SK-N-SH treated with all-trans-retinoic acid at 6 μM for 48 hours (cell line): ENCODE data around the gene FGF19.

Experiments
- ATAC-seq: fragments of 200-7000 bp; cut with Tn5 transposase; 3 replicates; pipeline ENCODE4 v1.9.1; 2020; ENCODE audit warnings: mild to moderate bottlenecking, moderate library complexity
- ARNTL ChIP-seq: fragments of 450-650 bp; formaldehyde crosslinking; IDR thresholded peaks from 2 replicates; pipeline ENCODE4 v1.5.0; 2020; ENCODE audit warnings: low read depth, mild to moderate bottlenecking, moderate library complexity, borderline replicate concordance
- BACH2 ChIP-seq: fragments of 250-450 bp; sonication (Bioruptor Pico); IDR thresholded peaks from 2 replicates; pipeline ENCODE4 v1.9.0; 2021; ENCODE audit warnings: mild to moderate bottlenecking, borderline replicate concordance
- CREB5 ChIP-seq: fragments of 250-450 bp; sonication (Bioruptor Pico); IDR thresholded peaks from 2 replicates; pipeline ENCODE4 v1.5.1; 2020; ENCODE audit warnings: low read depth, mild to moderate bottlenecking, moderate library complexity
- CSDC2 ChIP-seq: fragments of 250-450 bp; sonication (Bioruptor Pico); IDR thresholded peaks from 2 replicates; pipeline ENCODE4 v1.5.0; 2020; ENCODE audit warnings: mild to moderate bottlenecking, moderate library complexity
- CSRNP3 ChIP-seq: fragments of 250-450 bp; sonication (Bioruptor Pico); IDR thresholded peaks from 2 replicates; pipeline ENCODE4 v1.5.1; 2021; ENCODE audit warnings: mild to moderate bottlenecking, moderate library complexity
- ESRRG ChIP-seq: fragments of 250-450 bp; sonication (Bioruptor Pico); IDR thresholded peaks from 2 replicates; pipeline ENCODE4 v1.6.1; 2021; ENCODE audit warnings: mild to moderate bottlenecking
- GLIS3 ChIP-seq: fragments of 250-450 bp; sonication (Bioruptor Pico); IDR thresholded peaks from 2 replicates; pipeline ENCODE4 v1.5.0; 2020; ENCODE audit warnings: mild to moderate bottlenecking, moderate library complexity
- ISL1 ChIP-seq: fragments of 250-450 bp; sonication (Bioruptor Pico); IDR thresholded peaks from 2 replicates; pipeline ENCODE4 v2.1.2; 2022; ENCODE audit warnings: mild to moderate bottlenecking, moderate library complexity
- OSR1 ChIP-seq: fragments of 250-450 bp; sonication (Bioruptor Pico); IDR thresholded peaks from 2 replicates; pipeline ENCODE4 v1.8.0; 2022; ENCODE audit warnings: moderate library complexity, mild to moderate bottlenecking, inconsistent platforms
- PATZ1 ChIP-seq: fragments of 250-450 bp; sonication (Bioruptor Pico); IDR thresholded peaks from 2 replicates; pipeline ENCODE4 v1.8.0; 2020; ENCODE audit warnings: mild to moderate bottlenecking, moderate library complexity, borderline replicate concordance
- POU6F1 ChIP-seq: fragments of 250-450 bp; sonication (Bioruptor Pico); IDR thresholded peaks from 2 replicates; pipeline ENCODE4 v1.8.0; 2021; ENCODE audit warnings: low read depth, mild to moderate bottlenecking, moderate library complexity, borderline replicate concordance
- PPARA ChIP-seq: fragments of 250-450 bp; sonication (Bioruptor Pico); IDR thresholded peaks from 2 replicates; pipeline ENCODE4 v1.5.0; 2020; ENCODE audit warnings: mild to moderate bottlenecking, borderline replicate concordance
- RARB ChIP-seq: fragments of 250-450 bp; sonication (Bioruptor Pico); IDR thresholded peaks from 2 replicates; pipeline ENCODE4 v1.8.0; 2021; ENCODE audit warnings: mild to moderate bottlenecking, moderate library complexity
- SNAI2 ChIP-seq: fragments of 250-450 bp; sonication (Bioruptor Pico); IDR thresholded peaks from 2 replicates; pipeline ENCODE4 v1.5.0; 2020; ENCODE audit warnings: mild to moderate bottlenecking, moderate library complexity
- TCF4 ChIP-seq: fragments of 250-450 bp; sonication (Bioruptor Pico); IDR thresholded peaks from 2 replicates; pipeline ENCODE4 v1.8.0; 2021; ENCODE audit warnings: mild to moderate bottlenecking, moderate library complexity, borderline replicate concordance
- TOX ChIP-seq: fragments of 250-450 bp; sonication (Bioruptor Pico); IDR thresholded peaks from 2 replicates; pipeline ENCODE4 v1.8.0; 2021; ENCODE audit warnings: mild to moderate bottlenecking, moderate library complexity, borderline replicate concordance
- TSHZ2 ChIP-seq: fragments of 250-450 bp; sonication (Bioruptor Pico); IDR thresholded peaks from 2 replicates; pipeline ENCODE4 v1.5.0; 2020; ENCODE audit warnings: mild to moderate bottlenecking, moderate library complexity
- ZC3H10 ChIP-seq: fragments of 250-450 bp; sonication (Bioruptor Pico); IDR thresholded peaks from 2 replicates; pipeline ENCODE4 v1.5.1; 2021; ENCODE audit warnings: mild to moderate bottlenecking, moderate library complexity
- ZFP3 ChIP-seq: fragments of 250-450 bp; sonication (Bioruptor Pico); IDR thresholded peaks from 2 replicates; pipeline ENCODE4 v1.5.0; 2020; ENCODE audit warnings: mild to moderate bottlenecking, moderate library complexity
- ZFP30 ChIP-seq: fragments of 450-650 bp; formaldehyde crosslinking; IDR thresholded peaks from 2 replicates; pipeline ENCODE4 v1.5.0; 2022; ENCODE audit warnings: mild to moderate bottlenecking, moderate library complexity
- ZNF565 ChIP-seq: fragments of 450-650 bp; formaldehyde crosslinking; conservative IDR thresholded peaks from 2 replicates; pipeline ENCODE4 v1.5.0; 2020; ENCODE audit warnings: low read depth, mild to moderate bottlenecking, moderate library complexity
- ZNF70 ChIP-seq: fragments of 450-650 bp; formaldehyde crosslinking; IDR thresholded peaks from 2 replicates; pipeline ENCODE4 v1.5.0; 2020; ENCODE audit warnings: mild to moderate bottlenecking, moderate library complexity
- ZNF8 ChIP-seq: fragments of 450-650 bp; formaldehyde crosslinking; IDR thresholded peaks from 2 replicates; pipeline ENCODE4 v1.5.0; 2020; ENCODE audit warnings: mild to moderate bottlenecking, moderate library complexity

The FGF19 gene

GRCh38 chr11:69652999-69653398, 50.8 kb downstream of the FGF19 start:
- ATAC-seq: no peak
- TF ChIP-seq OSR1 (CRISPR knock-in tag) (no peak), RARB (CRISPR knock-in tag) (no peak), TSHZ2 (CRISPR knock-in tag) (no peak), ZFP3 (CRISPR knock-in tag) (no peak), SNAI2 (CRISPR knock-in tag) (no peak), ZNF8 (no peak), CSRNP3 (CRISPR knock-in tag) (no peak), ZC3H10 (no peak), PATZ1 (CRISPR knock-in tag) (no peak), ARNTL (no peak), ESRRG (no peak), ISL1 (CRISPR knock-in tag) (no peak), GLIS3 (CRISPR knock-in tag) (no peak), ZNF70 (CRISPR knock-in tag) (no peak)

- no peak for TF ChIP-seq CREB5 (CRISPR knock-in tag)
- TF ChIP-seq OSR1 (CRISPR knock-in tag): no peak
- TF ChIP-seq TOX (CRISPR knock-in tag): no peak
- TF ChIP-seq TSHZ2 (CRISPR knock-in tag): no peak
- TF ChIP-seq ZNF565 (CRISPR knock-in tag): no peak
- TF ChIP-seq ZFP3 (CRISPR knock-in tag): no peak
- no peak for TF ChIP-seq SNAI2 (CRISPR knock-in tag)
- no peak for TF ChIP-seq ZNF8
- TF ChIP-seq PATZ1 (CRISPR knock-in tag): no peak
- no peak for TF ChIP-seq GLIS3 (CRISPR knock-in tag)
- no peak for TF ChIP-seq PPARA (CRISPR knock-in tag)
- no peak for TF ChIP-seq ZFP30 (CRISPR knock-in tag)
- no peak for TF ChIP-seq ISL1 (CRISPR knock-in tag)
- TF ChIP-seq POU6F1: no peak
- TF ChIP-seq CSDC2 (CRISPR knock-in tag): no peak
- TF ChIP-seq BACH2 (CRISPR knock-in tag): no peak
- no peak for TF ChIP-seq TCF4 (CRISPR knock-in tag)
- no peak for ATAC-seq
These were observed 51.8 kb downstream of the FGF19 start for GRCh38 chr11:69651834-69652620.
